Stimulated activated CD4-positive, alpha-beta T cell treated with anti-CD3 and anti-CD28 coated beads, Interleukin-1b, Interleukin-23, amount 100 ng/mL, for 24 hours (primary cell): ENCODE results near the gene GRB2.
"Not testable (repeated sequence)": the region's sequence is repeated elsewhere in the genome, so short reads cannot be mapped to it uniquely, and the experiment has no call there.

Source experiments
- DNase-seq, 4 experiments: peaks; one replicate each; pipeline ENCODE4 v3.0.0-alpha.2; 2020; ENCODE audit warnings: low read depth in 4 of 4, low spot score in 1 of 4

GRB2 gene

DNA sequence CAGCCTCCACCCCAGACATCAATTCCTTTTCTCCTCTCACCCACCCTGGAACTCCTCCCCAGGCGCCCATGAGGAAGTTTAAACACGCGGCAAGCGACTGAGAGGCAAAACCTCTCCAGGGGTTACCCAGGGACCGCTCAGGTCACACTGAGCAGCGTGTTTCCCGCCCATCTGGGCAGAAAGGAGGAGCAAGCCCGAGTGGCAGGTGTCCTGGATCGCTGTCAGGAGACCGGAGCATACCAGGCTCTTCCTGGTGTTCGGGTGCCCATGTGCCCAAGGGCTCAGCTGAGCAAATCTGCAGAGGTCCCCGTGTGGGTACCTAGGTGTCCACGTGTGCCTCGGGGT is 116.7 kb downstream of the GRB2 start:
- DNase-seq = peak in 2 of 4 experiments; percentile 39 to 46

DNA sequence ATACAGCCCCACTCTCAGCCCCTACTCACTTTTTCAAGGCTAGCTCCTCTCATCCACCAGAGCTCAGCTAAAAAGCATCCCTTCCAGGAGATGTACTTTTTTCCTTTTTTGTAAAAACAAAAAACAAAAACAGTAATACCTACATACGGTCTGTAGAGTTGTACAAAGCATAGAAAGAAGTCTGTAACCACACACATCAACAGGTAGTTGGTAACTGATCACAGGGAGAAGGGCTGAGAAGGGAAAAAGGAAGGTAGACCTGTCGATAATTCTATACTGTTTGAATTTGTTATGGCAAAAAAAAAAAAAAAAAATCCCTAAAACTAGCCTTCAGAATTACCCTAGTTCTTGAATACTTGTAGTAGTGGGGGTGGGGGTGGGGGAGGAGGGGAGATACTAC is 117.1 kb downstream of the GRB2 start:
- DNase-seq = no peak

GRCh38 chr17:75287221-75287620 is 118.3 kb downstream of the GRB2 start:
- DNase-seq = no peak

DNA sequence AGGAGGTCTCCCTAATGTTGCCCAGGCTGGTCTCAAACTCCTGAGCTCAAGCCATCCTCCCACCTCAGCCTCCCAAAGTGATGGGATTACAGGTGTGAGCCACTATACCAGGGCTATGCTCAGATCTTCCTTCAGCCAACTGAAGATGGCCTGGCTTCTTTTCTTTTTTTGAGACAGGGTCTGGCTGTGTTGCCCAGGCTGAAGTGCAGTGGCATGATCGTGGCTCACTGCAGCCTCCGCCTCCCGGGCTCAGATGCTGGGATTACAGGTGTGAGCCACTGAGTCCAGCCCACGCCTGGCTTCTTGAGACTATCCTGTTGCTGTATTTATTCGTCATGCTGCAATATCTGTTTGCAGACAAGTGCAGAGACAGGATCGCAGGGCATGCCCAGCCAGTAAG is 120.4 kb downstream of the GRB2 start:
- no peak for DNase-seq

DNA sequence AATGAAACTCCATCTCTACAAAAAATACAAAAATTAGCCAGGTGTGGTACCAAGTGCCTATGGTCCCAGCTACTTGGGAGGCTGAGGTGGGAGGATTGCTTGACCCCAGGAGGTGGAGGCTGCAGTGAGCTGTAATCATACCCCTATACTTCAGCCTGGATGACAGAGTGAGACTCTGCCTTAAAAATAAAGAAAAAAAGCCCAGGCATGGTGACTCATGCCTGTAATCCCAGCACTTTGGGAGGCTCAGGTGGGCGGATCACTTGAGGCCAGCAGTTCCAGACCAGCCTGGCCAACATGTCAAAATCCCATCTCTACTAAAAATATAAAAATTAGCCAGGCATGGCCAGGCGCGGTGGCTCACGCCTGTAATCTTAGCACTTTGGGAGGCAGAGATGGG is 125.3 kb downstream of the GRB2 start:
- DNase-seq = not testable (repeated sequence)

DNA sequence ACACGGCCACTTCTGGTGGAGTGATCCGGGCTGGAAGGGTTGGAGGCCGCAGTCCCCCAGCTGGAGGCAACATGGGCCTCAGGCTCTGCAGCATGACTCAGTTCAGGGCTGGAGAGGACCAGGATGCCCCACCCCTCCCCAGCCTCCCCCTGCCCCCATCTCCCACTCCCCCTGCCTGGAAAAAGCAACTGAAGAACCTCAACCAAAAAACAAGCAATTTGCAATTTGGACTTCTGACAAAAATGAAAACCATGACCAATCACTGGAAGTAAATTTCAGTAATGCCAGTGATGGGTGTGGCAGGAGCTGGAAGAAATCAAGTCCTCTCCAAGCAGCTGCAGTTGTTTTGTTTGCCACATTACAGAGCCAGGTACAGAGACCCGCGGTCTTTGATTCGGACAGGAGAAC is 127.8 kb downstream of the GRB2 start:
- no peak for DNase-seq

- no peak for DNase-seq
Observed at GRCh38 chr17:75273977-75274708, 131.3 kb downstream of the GRB2 start.

DNA sequence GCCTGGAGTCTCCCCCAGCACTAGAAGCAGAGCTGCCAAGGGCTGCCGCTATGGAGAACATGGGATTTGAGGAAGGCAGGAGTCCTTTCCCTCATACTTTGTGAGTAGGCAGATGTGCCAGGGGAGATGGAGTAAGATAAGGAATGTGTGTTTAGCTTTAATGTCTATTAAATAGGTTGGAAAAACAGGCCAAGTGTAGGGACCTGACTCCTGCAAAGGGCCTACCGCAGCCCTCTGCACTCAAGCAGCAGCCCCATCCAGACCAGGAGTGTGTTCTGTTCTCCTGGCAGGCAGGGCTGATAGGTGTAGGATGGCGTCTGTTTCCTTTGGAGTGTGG is 132.7 kb downstream of the GRB2 start:
- DNase-seq = no peak

DNA sequence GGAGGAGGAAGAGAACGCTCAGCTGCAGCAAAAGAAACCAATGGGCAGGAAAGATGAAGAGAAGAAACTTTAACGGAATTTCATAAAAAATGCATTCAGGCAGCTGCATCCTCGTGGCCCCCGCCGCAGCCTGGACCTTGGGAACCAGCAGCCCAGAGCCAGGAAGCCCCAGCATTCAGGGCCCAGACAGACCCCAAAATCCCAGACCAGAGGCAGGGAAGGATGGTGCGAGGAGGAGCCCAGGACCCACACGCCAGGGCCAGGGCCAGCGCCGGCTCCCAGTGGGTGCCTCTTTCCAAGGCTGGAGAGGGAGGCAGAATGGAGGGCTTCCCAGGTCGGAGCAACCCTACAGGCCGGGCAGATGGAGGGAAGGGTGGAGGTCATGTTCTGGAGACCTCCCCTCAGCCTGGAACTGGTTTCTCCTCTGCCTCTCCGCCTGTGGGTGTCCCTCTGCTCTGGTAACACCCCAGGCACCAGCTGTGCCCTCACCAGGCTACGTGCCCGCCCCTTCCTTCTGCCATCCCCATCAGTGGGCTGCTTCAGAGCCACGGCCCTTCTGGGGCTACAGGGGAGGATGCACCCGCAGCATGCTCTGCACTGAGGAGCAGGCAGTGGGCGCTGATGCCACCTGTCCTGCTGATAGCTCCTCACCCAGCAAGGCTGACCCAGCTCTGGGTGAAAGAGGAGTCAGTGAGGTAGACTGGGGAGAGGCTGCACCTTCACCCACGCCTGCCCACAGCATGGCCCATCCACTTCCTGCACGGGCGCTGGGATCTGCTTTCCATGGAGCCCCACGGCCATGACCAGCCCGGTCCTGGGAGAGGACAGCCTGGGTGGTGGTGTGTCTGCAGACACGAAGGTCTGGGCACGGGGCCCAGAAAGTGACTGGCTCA is 133.3 kb downstream of the GRB2 start:
- peak in 1 of 4 experiments; percentile 17 for DNase-seq

GRCh38 chr17:75271233-75271954 is 134.1 kb downstream of the GRB2 start:
- peak; percentile 74 to 88 (median 82) for DNase-seq

GRCh38 chr17:75270966-75271232 is 134.6 kb downstream of the GRB2 start, which contains the start of gene MIF4GD:
Gene MIF4GD (minus strand): TSS chr17:75271231. CDS start chr17:75270195, 1,036 bp downstream.
- DNase-seq = no peak

GRCh38 chr17:75270218-75270965 is 135.1 kb downstream of the GRB2 start:
- DNase-seq = peak in 1 of 4 experiments; percentile 54

GRCh38 chr17:75269844-75270217 is 135.6 kb downstream of the GRB2 start:
- DNase-seq = no peak
